Stimulated activated CD4-positive, alpha-beta T cell treated with anti-CD3 and anti-CD28 coated beads, Interleukin-1b, Interleukin-23, amount 100 ng/mL, for 24 hours (primary cell): Measurements from ENCODE around the gene OPRD1.
"Not testable (repeated sequence)": the region's sequence is repeated elsewhere in the genome, so short reads cannot be mapped to it uniquely, and the experiment has no call there.

Experiments used
- DNase-seq, 4 experiments: peaks; one replicate each; pipeline ENCODE4 v3.0.0-alpha.2; 2020; ENCODE audit warnings: low read depth in 4 of 4, low spot score in 1 of 4

The OPRD1 gene

GRCh38 chr1:28800324-28800723, 11.6 kb upstream of the OPRD1 start:
- DNase-seq, result no peak

- DNase-seq, result no peak
These were observed 10.5 kb upstream of the OPRD1 start for GRCh38 chr1:28801461-28801860.

- no peak for DNase-seq
These were observed 8.9 kb upstream of the OPRD1 start for GRCh38 chr1:28803051-28803450.

GRCh38 chr1:28803662-28804061, 8.3 kb upstream of the OPRD1 start:
- no peak for DNase-seq

GRCh38 chr1:28804071-28804470, 7.9 kb upstream of the OPRD1 start:
- no peak for DNase-seq

- DNase-seq, result no peak
These were observed 4.9 kb upstream of the OPRD1 start for GRCh38 chr1:28807046-28807445.

- DNase-seq, result no peak
These were observed 4.0 kb upstream of the OPRD1 start for GRCh38 chr1:28807986-28808385.

GRCh38 chr1:28811369-28811765, 603 bp upstream of the OPRD1 start:
- DNase-seq, result no peak

- no peak for DNase-seq
These were observed 899 bp downstream of the OPRD1 start for GRCh38 chr1:28812669-28813468.

- no peak for DNase-seq
These were observed 2.0 kb downstream of the OPRD1 start for GRCh38 chr1:28813931-28814465.

GRCh38 chr1:28815533-28816185, 3.7 kb downstream of the OPRD1 start:
- no peak for DNase-seq

- DNase-seq, result no peak
These were observed 5.2 kb downstream of the OPRD1 start for GRCh38 chr1:28817133-28817532.

GRCh38 chr1:28819020-28819419, 7.0 kb downstream of the OPRD1 start:
- DNase-seq, result no peak

- DNase-seq, result no peak
These were observed 10.8 kb downstream of the OPRD1 start for GRCh38 chr1:28822799-28823198.

GRCh38 chr1:28824061-28824460, 12.1 kb downstream of the OPRD1 start:
- DNase-seq, result not testable (repeated sequence)

- not testable (repeated sequence) for DNase-seq
These were observed 16.4 kb downstream of the OPRD1 start for GRCh38 chr1:28828227-28828858.

- DNase-seq, result no peak
These were observed 18.8 kb downstream of the OPRD1 start for GRCh38 chr1:28830814-28831213.

- no peak for DNase-seq
These were observed 21.0 kb downstream of the OPRD1 start for GRCh38 chr1:28832966-28833365.

GRCh38 chr1:28833381-28833780, 21.4 kb downstream of the OPRD1 start:
- DNase-seq, result no peak

- no peak for DNase-seq
These were observed 23.3 kb downstream of the OPRD1 start for GRCh38 chr1:28835237-28835650.

- no peak for DNase-seq
These were observed 24.5 kb downstream of the OPRD1 start for GRCh38 chr1:28836421-28836956.
